GM18502 (cell line): Measurements from ENCODE around the gene SHISA4.
"Not testable (repeated sequence)": the region's sequence is repeated elsewhere in the genome, so short reads cannot be mapped to it uniquely, and the experiment has no call there.

Experiments used
- ATAC-seq: cut with Tn5 transposase; IDR thresholded peaks from one replicate; pipeline ENCODE4 v1.9.1; 2021; ENCODE audit warnings: mild to moderate bottlenecking; ENCODE audit not compliant: unreplicated experiment, poor library complexity

The SHISA4 gene

GRCh38 chr1:201918343-201918742, 29.6 kb downstream of the SHISA4 start:
- no peak for ATAC-seq

DNA sequence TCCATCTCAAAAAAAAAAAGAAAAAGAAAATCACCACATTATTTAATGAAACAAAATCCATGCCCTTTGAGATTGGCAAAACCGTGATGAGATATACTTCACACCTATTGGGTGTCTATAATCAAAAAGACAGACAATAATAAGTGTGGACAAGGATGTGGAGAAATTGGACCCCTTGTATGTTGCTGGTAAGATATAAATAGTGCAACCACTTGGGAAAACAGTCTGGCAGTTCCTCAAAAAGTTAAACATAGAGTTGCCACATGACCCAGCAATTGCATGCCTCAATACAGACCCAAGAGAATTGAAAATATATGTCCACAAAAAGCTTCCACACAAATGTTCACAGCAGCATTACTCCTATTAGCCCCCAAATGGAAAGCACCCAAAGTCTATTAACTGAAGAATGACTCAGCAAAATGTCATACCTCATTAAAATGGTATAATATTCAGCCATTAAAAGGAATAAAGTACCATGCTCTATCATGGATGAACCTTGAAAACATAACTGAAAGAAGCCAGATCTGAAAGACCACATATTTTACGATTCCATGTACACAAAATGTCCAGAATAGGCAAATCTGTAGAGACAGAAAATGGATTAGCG, 33.4 kb downstream of the SHISA4 start:
- ATAC-seq = no peak

GRCh38 chr1:201925301-201925567, 36.5 kb downstream of the SHISA4 start:
- ATAC-seq = no peak

GRCh38 chr1:201925981-201926645, 37.4 kb downstream of the SHISA4 start:
- ATAC-seq = no peak

GRCh38 chr1:201928266-201928665, 39.6 kb downstream of the SHISA4 start:
- ATAC-seq = no peak

DNA sequence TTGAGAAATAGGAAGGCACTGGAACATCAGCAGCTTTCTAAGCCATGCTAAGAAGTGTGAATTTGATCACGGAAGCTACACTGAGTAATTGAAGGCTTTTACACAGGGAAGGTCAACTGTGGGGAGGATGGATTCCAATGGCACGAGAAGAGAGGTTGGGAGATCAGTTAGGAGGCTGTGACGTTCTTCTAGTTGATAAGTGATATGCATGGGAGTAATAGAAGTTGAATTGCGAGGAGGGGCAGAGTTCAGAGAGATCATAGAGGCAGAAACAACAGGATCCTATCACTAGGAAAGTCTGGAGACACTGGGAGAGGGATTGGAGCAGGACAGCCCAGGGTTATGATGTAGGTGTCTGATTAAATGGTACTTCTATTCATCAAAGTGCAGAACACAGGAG, 41.4 kb downstream of the SHISA4 start:
- no peak for ATAC-seq

DNA sequence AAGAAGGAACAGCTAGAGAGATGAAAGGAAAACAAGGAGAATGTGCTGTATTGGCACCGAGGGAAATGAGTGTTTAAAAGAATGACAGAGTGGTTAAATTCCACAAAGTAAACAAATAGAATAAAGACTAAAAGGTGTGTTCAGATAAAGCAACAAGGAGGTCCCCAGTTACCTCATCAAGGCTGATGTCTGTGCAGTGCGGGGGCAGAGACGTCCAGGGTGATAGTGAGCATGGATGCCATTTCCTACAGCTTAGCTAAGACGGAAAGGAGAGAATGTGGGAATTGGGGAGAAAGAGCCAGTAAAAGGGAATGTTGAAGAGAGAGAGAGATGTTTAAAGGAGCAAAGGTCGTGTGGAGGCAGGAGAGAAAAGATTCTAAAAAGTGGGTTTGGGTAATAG, 42.1 kb downstream of the SHISA4 start:
- ATAC-seq = no peak

GRCh38 chr1:201933840-201934430, 45.2 kb downstream of the SHISA4 start:
- ATAC-seq = no peak

DNA sequence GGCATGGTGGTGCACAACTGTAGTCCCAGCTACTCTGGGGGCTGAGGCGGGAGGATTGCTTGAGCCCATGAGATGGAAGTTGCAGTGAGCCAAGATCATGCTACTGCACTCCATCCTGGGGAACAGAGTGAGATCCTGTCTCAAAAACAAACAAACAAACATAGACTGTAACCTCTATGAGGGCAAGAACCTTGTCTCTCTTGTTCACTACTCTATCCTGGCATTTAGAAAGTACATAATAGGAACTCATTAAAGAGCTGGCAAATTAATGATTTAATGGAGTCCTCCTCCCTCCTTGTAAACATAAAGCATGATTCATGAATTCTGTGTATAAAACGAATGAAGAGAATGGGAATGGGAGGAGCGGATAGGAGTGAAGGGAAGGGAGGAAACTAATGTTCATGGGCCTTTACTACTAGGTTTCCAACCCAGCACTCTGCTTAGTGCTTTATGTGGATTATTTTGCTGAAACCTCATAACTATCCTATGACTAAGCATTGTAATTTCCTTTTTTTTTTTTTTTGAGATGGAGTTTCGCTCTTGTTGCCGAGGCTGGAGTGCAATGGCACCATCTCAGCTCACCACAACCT, 49.0 kb downstream of the SHISA4 start:
- no peak for ATAC-seq

DNA sequence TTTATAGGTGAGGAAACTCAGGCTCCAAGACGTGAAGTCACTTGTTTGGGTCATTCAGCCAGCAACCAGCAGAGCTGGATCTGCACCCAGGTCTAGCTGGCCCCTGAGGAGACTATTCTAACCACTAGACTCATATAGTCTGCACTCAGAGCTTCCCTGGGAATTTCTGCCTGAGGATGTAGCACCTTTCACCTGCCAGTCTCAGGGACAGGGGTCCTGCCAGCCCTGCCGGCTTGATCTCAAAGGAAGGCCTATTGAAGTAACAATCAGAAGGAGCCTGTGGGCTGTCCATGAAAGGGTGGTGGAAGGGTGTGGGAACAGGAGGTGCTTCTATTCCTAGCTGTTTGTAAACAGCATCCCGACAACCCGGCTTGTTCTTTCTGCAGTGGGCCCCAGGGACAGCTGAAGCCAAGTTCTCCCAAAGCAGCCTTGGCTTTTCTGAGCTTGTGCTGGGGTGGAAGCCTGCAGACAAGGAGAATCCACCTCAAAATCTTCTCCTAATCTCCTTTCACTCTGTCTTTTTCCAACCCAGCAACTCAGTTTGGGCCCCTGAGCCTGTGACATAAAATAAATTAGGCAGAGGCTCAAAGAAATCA, 49.8 kb downstream of the SHISA4 start:
- no peak for ATAC-seq

- ATAC-seq = no peak
Observed at GRCh38 chr1:201939148-201939547, 50.5 kb downstream of the SHISA4 start.

DNA sequence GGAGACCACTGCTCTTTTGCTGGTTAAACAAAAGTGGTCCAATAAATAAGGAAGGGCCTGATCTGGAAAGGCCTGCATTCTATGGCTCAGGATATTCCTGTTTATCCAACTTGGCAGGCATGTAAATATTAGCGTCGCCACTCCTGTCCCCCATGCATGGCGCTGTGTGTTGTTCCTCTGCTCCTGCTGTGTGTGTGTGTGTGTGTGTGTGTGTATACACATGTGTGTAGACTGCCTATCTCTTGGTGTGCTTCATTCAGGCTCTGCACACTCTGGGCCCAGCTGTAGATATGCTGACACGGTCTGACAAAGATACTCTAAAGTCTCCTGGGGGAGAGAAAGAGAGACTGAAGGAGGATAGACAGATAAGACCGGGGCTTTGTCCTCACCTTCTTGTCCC, 50.9 kb downstream of the SHISA4 start:
- no peak for ATAC-seq

GRCh38 chr1:201940316-201940715, 51.6 kb downstream of the SHISA4 start:
- ATAC-seq = not testable (repeated sequence)

DNA sequence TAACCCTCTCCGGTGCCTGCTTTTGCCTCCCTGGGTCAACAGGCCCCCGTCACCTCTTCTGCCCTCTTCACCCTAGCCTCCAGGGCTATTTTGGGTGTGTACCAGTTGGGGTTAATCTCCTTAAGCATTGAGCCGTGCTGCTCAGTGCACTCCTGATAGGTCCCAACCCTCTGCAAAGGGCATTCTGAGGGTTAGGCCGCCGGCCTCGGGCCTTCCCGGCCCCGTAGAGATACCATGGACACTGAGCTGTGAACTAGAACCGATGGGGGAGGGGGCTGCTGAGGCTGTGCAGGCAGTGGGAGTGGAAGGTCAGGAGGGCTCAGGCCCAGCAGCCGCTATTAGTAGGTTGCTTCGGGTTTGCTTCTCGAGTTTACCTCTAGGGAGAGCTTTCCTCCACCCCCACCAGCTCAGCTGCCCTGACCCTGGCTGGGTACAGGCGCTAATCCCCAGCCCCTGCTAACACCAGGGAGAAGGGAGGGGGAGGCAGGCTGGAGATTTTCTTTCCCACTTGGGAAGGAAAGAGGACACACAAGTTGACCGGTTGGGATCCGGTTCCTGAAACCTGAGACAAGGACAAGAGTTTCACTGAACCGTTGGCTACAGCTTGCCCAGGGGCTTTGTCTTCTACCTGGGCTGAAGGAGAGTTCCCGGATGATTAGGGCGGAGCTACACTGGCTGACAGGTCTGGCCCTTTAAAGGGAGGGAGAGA, 52.9 kb downstream of the SHISA4 start:
- no peak for ATAC-seq

- no peak for ATAC-seq
Observed at GRCh38 chr1:201942129-201942495, 53.4 kb downstream of the SHISA4 start.
